Measurements from ENCODE around the gene TMPRSS11F. TPM values are rescaled to one million over a fixed set of nuclear protein-coding genes. Genes with fewer than 3 reads are reported as not detected.

The TMPRSS11F gene
- total and polyA plus RNA-seq, 9 of the 15 experiments (the other 6 are each of a cell fraction or from before 2014, with no cell fraction given), result 0.03 to 0.36 (median 0.07) TPM; not detected in 2

GRCh38 chr4:68070302-68070701, 59.4 kb downstream of the TMPRSS11F start (continued):
- TF ChIP-seq E2F8 (IDR thresholded peaks at IDR 0.05; ENCODE audit: low read depth, partially characterized antibody) (no peak), RBM15 (IDR thresholded peaks at IDR 0.05; ENCODE audit: insufficient read depth, low read length) (no peak)

GRCh38 chr4:68062501-68062900, 67.2 kb downstream of the TMPRSS11F start:
- intact Hi-C loops (cut with micrococcal nuclease), result no loop called here
- Histone ChIP-seq H3K79me2 (ENCODE audit: control insufficient read depth, insufficient read depth, low read length) (no peaks in the 10 kb centered on the region), H4K20me1 (replicated peaks; ENCODE audit: control insufficient read depth, insufficient read depth, low read length) (no peaks in the 10 kb centered on the region), H3K4me2 (ENCODE audit: insufficient read depth, low read length) (peak overlapping the region; percentile 12; the same call in 1 of the 2 replicates), H3K9me1 (ENCODE audit: control insufficient read depth, insufficient read depth, low read length) (no peaks in the 10 kb centered on the region), H3K27ac (ENCODE audit: extremely low read depth, low read depth, low read length) (no peak overlapping the region), H3K9me3 (replicated peaks; ENCODE audit: control insufficient read depth, insufficient read depth, low read depth, low read length) (no peaks in the 10 kb centered on the region), H2AFZ (ENCODE audit: low read depth, low read length) (peak overlapping the region; percentile 71), H3K4me1 (replicated peaks in 1 of 2; ENCODE audit: control insufficient read depth in 2 of 2, insufficient read depth in 2 of 2, low read length in 2 of 2) (no peaks in the 10 kb centered on the region), H3K4me3 (no peak overlapping the region), H3K27me3 (ENCODE audit: control insufficient read depth in 2 of 2, insufficient read depth in 2 of 2, low read length in 2 of 2) (no peaks in the 10 kb centered on the region; a peak in 1 of 5 replicates), H3K9ac (ENCODE audit: insufficient read depth in 1 of 2, low read depth in 2 of 2, low read length in 2 of 2) (no peak overlapping the region), H3K36me3 (ENCODE audit: control insufficient read depth, insufficient read depth, low read length) (no peaks in the 10 kb centered on the region)
- BruUV-seq (replicated peaks), result no TSS peak
- in situ Hi-C loops (cut with MboI), result no loop called here
- ATAC-seq, result no peak
- WGBS (ENCODE audit: insufficient coverage, low coverage, missing lambda C conversion rate), result 6% methylated on average over 8 of the region's 8 CpGs
- DNase-seq (ENCODE audit: extremely low read depth in 1 of 4, low spot score in 3 of 4), result peak in 1 of 4 experiments; percentile 9
- POLR2A ChIA-PET, result interaction anchor here (1.2 kb wide), 1 partner anchor 13 kb away, joined by 3 read pairs; no protein-coding TSS in a partner anchor
- TF ChIP-seq NFXL1 (CRISPR knock-in tag; IDR thresholded peaks at IDR 0.05) (no peak), TEAD4 (IDR thresholded peaks at IDR 0.05; ENCODE audit: low read length) (no peak), TEAD4 (CRISPR knock-in tag; IDR thresholded peaks at IDR 0.05; ENCODE audit: borderline replicate concordance) (no peak), TBP (optimal IDR thresholded peaks at IDR 0.05; ENCODE audit: low read depth, low read length) (no peak), RREB1 (CRISPR knock-in tag; IDR thresholded peaks at IDR 0.05) (no peak), ZNF444 (CRISPR knock-in tag; IDR thresholded peaks at IDR 0.05) (no peak), KAT2B (IDR thresholded peaks at IDR 0.05; ENCODE audit: low read depth, low read length) (no peak)
- FAIRE-seq, result no peak
- CTCF ChIA-PET (ENCODE audit: low intra/inter-chr PET ratio), result no interaction called here

All from K562 (cell line).